Prostate gland (tissue), 2 donors: ENCODE data around the gene RPL34. TPM values are rescaled to one million over a fixed set of nuclear protein-coding genes. Genes with fewer than 3 reads are reported as not detected.

Experiments used
- DNase-seq: peaks from one replicate; pipeline ENCODE4 v3.0.0-alpha.2; 2019; ENCODE audit warnings: low spot score
- H3K27ac ChIP-seq, 2 donors: fragments of 200-600 bp; sonication (generic); 2 replicates each; pipeline ENCODE4 v1.5.1; 2017 to 2019
- H3K27me3 ChIP-seq: fragments of 200-600 bp; sonication (generic); replicated peaks from 2 replicates; pipeline ENCODE4 v1.5.1; 2019; ENCODE audit not compliant: insufficient read depth
- H3K36me3 ChIP-seq, 2 donors: fragments of 200-600 bp; sonication (generic); 1 replicate in 1 of 2; 2 replicates in 1 of 2; pipeline versions ENCODE4 v1.5.1 to v1.8.1; 2017 to 2019
- H3K4me1 ChIP-seq: fragments of 200-600 bp; sonication (generic); replicated peaks from 2 replicates; pipeline ENCODE4 v1.5.1; 2019
- H3K4me3 ChIP-seq, 2 donors: fragments of 200-600 bp; sonication (generic); 2 replicates each; pipeline ENCODE4 v1.5.1; 2017 to 2019
- H3K9me3 ChIP-seq: fragments of 200-600 bp; sonication (generic); 2 replicates; pipeline ENCODE4 v1.5.1; 2017
- CTCF ChIP-seq, 4 experiments: fragments of 200-600 bp in 2 of 4; fragments of 450-650 bp in 2 of 4; sonication (generic) in 2 of 4; IDR thresholded peaks; 1 replicate in 3 of 4; 2 replicates in 1 of 4; pipeline ENCODE4 v1.5.1; 2016 to 2019; ENCODE audit warnings: antibody characterized with exemption in 4 of 4, mild to moderate bottlenecking in 2 of 4, moderate library complexity in 2 of 4
- POLR2A ChIP-seq: fragments of 450-650 bp; IDR thresholded peaks from one replicate; pipeline ENCODE4 v1.6.1; 2016; ENCODE audit warnings: antibody characterized with exemption, mild to moderate bottlenecking
- POLR2AphosphoS5 ChIP-seq: sonication (generic); formaldehyde crosslinking; IDR thresholded peaks from one replicate; pipeline ENCODE4 v1.6.1; 2017; ENCODE audit warnings: antibody characterized with exemption
- WGBS: methylation state at CpG from one replicate; pipeline ENCODE4 v1.1.5; 2018; 5-methylcytosine and 5-hydroxymethylcytosine counted together
- intact Hi-C: fragments of 100-400 bp; cut with DNase I; formaldehyde crosslinking; loops from one replicate; pipeline ENCODE4 v1.14.2; 2022
- total RNA-seq, 2 donors: library from RNA; depleted of rRNA; stranded (reverse); fragments of >200 nt; gene quantifications; one replicate each; pipeline ENCODE4 v1.1.0, GENCODE V29; 2016

Gene RPL34
- total RNA-seq, 2 donors from 2014 or later, result 581 to 1,081 TPM

DNA sequence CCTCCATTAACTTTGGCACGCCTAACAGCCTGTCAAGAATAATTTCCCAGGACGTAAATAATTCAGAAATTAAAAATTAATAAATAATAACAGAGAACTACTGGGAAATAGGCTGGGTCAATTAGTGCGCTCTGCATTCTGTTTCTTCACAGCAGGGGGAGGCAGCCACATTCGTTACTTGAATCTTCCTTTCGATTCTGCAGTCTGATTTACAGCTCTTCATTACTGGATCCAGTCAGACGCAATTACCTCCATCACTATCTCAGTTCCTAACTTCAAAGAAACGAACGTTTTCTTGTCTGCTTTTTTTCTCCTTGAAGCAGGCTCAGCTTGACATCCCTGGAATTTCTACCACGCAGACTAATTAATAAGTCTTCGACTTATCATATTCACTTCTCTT is 9.0 kb upstream of the RPL34 start:
- 51% methylated on average over 10 of the region's 10 CpGs for WGBS

DNA sequence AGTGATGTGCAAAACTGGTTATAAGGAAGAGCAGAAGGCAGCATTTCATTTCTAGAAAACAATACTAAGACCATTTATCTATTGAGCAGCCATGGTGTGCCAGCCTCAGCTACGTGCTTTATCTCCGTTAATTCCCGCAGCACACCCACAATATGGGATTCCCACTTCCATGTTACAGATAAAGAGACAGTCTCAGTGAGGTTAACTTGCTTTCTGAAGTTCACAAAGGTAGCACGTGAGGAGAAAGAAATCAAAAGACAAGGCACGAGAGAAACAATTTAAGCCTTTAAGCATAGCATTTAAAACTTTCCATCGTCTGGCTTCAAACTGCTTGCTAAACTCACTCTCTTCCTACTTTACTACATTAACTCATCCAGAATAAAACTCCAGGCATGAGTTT is 8.0 kb upstream of the RPL34 start:
- Histone ChIP-seq H3K4me3 (no peak overlapping the region), H3K9me3 (no peaks in the 10 kb centered on the region), H3K27me3 (no peaks in the 10 kb centered on the region), H3K36me3 (no peaks in the 10 kb centered on the region), H3K4me1 (no peaks in the 10 kb centered on the region), H3K27ac (no peak overlapping the region)
- DNase-seq, result no peak
- no peak for TF ChIP-seq POLR2A
- 79% methylated on average over 6 of the region's 6 CpGs for WGBS
- intact Hi-C loops, result no loop called here

More for the DNA sequence above, 9.0 kb upstream of the RPL34 start:
- intact Hi-C loops, result no loop called here
- H3K27me3 ChIP-seq, result no peaks in the 10 kb centered on the region
- H3K27ac ChIP-seq, result no peak overlapping the region
- no peak overlapping the region for H3K4me3 ChIP-seq
- no peaks in the 10 kb centered on the region for H3K36me3 ChIP-seq
- no peaks in the 10 kb centered on the region for H3K4me1 ChIP-seq
- TF ChIP-seq POLR2AphosphoS5, result no peak
- TF ChIP-seq CTCF (IDR thresholded peaks at IDR 0.05), result no peak
- no peak for TF ChIP-seq POLR2A
- DNase-seq, result no peak
- no peaks in the 10 kb centered on the region for H3K9me3 ChIP-seq

- no peak for TF ChIP-seq CTCF (IDR thresholded peaks at IDR 0.05)
- no peak for TF ChIP-seq POLR2A
- no peak for TF ChIP-seq POLR2AphosphoS5
- H3K36me3 ChIP-seq, result peaks cover 0 to 7% of the 10 kb centered on the region in 2 donors
- 71% methylated on average over 7 of the region's 7 CpGs for WGBS
- intact Hi-C loops, result no loop called here
- DNase-seq, result no peak
- H3K4me1 ChIP-seq, result no peaks in the 10 kb centered on the region
- no peaks in the 10 kb centered on the region for H3K27me3 ChIP-seq
- H3K4me3 ChIP-seq, result peak overlapping the region; percentile 52 to 57
- no peaks in the 10 kb centered on the region for H3K9me3 ChIP-seq
- H3K27ac ChIP-seq, result peak overlapping the region; percentile 64 to 70
Measured at GRCh38 chr4:108619372-108620100, 840 bp upstream of the RPL34 start.

GRCh38 chr4:108620933-108621905 is 843 bp downstream of the RPL34 start:
- TF ChIP-seq CTCF (IDR thresholded peaks at IDR 0.05), result no peak
- no peak for TF ChIP-seq POLR2AphosphoS5
- TF ChIP-seq POLR2A, result no peak
- Histone ChIP-seq H3K4me3 (peak overlapping the region; percentile 52 to 57), H3K36me3 (peaks cover 0 to 14% of the 10 kb centered on the region in 2 donors), H3K9me3 (no peaks in the 10 kb centered on the region), H3K27me3 (no peaks in the 10 kb centered on the region), H3K27ac (peak overlapping the region; percentile 64 to 70), H3K4me1 (no peaks in the 10 kb centered on the region)
- 8% methylated on average over 23 of the region's 23 CpGs for WGBS
- DNase-seq, result no peak
- intact Hi-C loops, result no loop called here

- Histone ChIP-seq H3K9me3 (no peaks in the 10 kb centered on the region), H3K4me1 (no peaks in the 10 kb centered on the region), H3K27ac (no peak overlapping the region), H3K4me3 (no peak overlapping the region), H3K27me3 (no peaks in the 10 kb centered on the region), H3K36me3 (peaks cover 0 to 14% of the 10 kb centered on the region in 2 donors)
- DNase-seq, result no peak
- intact Hi-C loops, result no loop called here
- no peak for TF ChIP-seq POLR2AphosphoS5
- TF ChIP-seq CTCF (IDR thresholded peaks at IDR 0.05), result no peak
- TF ChIP-seq POLR2A, result no peak
- WGBS, result 84% methylated on average over 4 of the region's 4 CpGs
Measured at GRCh38 chr4:108622022-108622421, 1.6 kb downstream of the RPL34 start.
